ENCODE data around the gene RAI1.

Gene RAI1

GRCh38 chr17:17754719-17755686, 73.7 kb downstream of the RAI1 start:
- DNase-seq (ENCODE audit: low spot score): no peak
- no peak for TF ChIP-seq CTCF (IDR thresholded peaks at IDR 0.05; ENCODE audit: extremely low read depth, missing control alignments)

- no peak for TF ChIP-seq CTCF (IDR thresholded peaks at IDR 0.05; ENCODE audit: extremely low read depth, missing control alignments)
- no peak for DNase-seq (ENCODE audit: low spot score)
Measured at GRCh38 chr17:17755715-17756114, 74.5 kb downstream of the RAI1 start.

GRCh38 chr17:17757391-17757791, 76.1 kb downstream of the RAI1 start:
- DNase-seq (ENCODE audit: low spot score): no peak
- no peak for TF ChIP-seq CTCF (IDR thresholded peaks at IDR 0.05; ENCODE audit: extremely low read depth, missing control alignments)

GRCh38 chr17:17757956-17758845, 76.9 kb downstream of the RAI1 start:
- TF ChIP-seq CTCF (IDR thresholded peaks at IDR 0.05; ENCODE audit: extremely low read depth, missing control alignments): no peak
- no peak for DNase-seq (ENCODE audit: low spot score)

GRCh38 chr17:17758941-17759563, 77.8 kb downstream of the RAI1 start:
- DNase-seq (ENCODE audit: low spot score): no peak
- TF ChIP-seq CTCF (IDR thresholded peaks at IDR 0.05; ENCODE audit: extremely low read depth, missing control alignments): no peak

- no peak for TF ChIP-seq CTCF (IDR thresholded peaks at IDR 0.05; ENCODE audit: extremely low read depth, missing control alignments)
- DNase-seq (ENCODE audit: low spot score): no peak
Measured at GRCh38 chr17:17760350-17760749, 79.1 kb downstream of the RAI1 start.

Measured in GM20000 (cell line).